NCI-H2227 treated with DMSO at 0.1 percent for 48 hours (cell line): ENCODE results near the gene LMAN2L.
A peak's percentile ranks its signal among the peaks of the same experiment; 100 is the strongest.
"Not testable (repeated sequence)": the region's sequence is repeated elsewhere in the genome, so short reads cannot be mapped to it uniquely, and the experiment has no call there.

ENCODE experiments used
- DNase-seq: peaks from one replicate; lab custom pipeline; 2025; lab: John Stamatoyannopoulos, UW

The LMAN2L gene

DNA sequence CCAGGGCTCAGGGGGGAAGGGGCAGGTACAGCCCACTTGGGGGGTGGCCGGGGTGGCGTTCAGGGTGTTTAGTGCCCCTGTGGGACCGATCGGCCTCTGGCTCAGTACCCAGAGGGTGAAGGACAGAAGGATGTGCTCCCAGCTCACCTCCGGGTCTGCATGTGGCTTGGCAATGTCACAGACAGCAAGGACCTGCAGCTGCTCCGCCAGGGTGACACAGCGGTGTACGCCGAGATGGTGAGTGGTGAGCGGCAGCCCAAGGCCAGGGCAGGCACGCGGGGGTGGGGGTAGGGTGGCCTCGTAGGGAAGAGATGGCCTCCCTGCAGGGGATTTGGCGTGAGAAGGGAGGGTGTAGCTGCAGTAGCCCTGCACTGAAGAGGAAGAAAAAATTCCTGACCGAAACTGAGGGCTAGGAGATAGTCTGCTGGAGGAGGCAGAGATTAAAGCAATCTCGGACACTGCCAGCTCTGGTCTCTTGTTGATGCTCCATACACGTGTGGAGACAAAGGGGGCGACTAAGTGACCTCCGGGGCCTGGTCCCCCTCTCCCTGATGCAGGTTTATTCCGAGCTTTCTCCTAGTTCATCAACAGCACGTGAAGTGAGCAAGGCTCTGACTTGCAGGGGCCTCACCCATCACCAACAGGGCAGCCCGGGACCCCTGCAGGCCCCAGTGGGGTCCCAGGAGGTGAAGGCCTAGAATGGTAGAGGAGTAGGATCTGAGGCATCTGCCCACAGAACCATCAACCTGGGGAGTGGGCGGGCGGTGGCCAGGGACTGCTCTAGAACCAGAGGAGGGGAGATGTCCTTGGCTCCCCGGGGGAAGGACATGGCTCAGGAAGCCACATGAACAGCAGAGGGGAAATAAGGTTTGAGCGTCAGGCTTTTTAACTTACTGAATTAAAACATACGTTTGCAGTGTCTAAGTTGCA, 51.9 kb downstream of the LMAN2L start:
- no peak for DNase-seq

DNA sequence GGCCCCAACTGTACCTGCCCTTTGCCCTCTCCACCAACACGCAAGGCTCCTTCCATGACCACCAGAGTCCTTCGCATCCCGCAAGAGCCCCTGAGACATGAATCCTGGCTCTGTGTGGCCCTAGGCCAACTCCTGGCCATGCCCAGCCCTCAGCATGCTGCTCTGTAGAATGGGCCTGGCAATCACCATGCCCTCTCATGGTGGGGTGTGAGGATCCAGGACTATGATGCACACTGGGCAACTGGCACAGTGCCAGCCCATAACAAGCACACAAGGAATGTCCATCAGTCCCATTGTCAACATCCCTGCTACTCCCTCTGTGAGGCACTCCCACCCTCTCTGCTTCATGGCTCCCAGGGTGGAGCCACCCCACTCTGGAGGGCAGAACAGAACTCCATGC, 52.6 kb downstream of the LMAN2L start:
- no peak for DNase-seq

DNA sequence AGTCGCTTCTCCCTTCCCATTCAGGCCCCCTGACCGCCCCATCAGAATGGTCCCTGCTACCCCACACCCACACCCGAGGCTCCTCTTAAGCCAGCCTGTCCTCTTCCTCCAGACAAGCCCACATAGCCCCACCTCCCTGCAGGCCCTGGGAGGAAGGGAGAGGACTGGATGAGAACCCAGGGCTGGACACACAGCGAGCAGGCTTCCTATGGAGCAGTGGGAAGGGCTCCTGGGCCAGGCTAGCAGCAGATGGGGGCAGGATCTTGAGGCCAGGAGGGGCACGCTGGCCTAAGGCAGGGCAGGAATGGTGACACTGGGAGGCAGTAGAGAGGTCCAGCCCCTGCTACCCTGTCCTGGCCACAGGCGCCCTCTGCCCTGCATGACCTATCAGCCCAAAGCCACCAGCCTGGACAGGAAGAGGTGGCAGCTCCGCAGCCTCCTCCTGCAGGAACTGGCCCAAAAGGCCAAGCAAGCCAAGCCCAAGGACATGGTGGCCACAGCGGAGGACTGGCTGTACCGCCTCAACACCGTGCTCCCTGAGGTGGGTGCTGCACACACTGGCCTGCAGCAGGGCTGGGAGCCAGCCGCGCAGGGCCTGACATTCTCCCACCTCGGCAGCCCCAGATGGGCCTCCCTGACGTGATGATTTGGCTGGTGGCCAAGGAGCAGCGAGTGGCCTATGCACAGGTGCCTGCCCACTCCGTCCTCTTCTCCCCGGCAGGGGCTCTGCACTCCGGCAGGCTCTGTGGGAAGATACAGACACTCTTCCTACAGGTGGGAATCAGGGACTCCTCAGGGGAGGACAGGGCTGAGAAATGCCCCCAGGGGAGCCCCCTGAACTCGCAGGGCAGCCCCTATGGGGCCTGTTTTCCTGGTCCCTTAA, 54.0 kb downstream of the LMAN2L start:
- DNase-seq = peak; percentile 61

DNA sequence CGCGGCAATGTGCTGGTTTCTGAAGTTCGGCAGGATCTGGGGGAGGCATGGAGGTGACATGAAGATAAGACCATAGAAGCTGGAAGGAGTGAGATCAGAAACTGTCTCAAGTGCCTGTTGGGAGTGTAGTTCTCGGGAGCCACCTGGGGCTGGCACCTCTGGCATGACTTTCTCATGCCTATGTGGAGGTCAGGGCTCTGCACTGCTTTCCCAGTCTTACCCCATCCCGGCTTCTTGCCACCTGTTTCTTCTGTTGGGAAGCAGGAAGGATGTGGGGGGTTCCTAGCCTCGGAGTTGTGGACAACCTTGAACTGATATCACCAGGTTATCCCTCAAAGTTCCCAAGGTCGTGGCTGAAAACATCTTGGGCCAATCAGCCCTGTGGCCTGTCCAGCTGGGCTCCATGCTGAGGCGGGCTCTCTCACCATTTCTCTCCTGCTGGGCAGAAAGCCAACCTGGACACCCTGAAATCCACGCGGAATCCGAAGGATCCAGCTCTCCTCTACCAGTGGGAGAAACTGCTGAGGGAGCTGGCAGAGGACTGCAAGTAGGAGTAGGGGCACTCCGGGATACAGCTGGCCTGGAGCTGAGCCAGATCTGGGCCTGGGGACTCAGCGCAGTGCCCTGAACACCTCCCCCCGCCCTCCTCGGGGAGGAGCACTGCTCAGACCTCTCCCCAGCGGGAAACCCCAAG, 54.8 kb downstream of the LMAN2L start:
- no peak for DNase-seq

DNA sequence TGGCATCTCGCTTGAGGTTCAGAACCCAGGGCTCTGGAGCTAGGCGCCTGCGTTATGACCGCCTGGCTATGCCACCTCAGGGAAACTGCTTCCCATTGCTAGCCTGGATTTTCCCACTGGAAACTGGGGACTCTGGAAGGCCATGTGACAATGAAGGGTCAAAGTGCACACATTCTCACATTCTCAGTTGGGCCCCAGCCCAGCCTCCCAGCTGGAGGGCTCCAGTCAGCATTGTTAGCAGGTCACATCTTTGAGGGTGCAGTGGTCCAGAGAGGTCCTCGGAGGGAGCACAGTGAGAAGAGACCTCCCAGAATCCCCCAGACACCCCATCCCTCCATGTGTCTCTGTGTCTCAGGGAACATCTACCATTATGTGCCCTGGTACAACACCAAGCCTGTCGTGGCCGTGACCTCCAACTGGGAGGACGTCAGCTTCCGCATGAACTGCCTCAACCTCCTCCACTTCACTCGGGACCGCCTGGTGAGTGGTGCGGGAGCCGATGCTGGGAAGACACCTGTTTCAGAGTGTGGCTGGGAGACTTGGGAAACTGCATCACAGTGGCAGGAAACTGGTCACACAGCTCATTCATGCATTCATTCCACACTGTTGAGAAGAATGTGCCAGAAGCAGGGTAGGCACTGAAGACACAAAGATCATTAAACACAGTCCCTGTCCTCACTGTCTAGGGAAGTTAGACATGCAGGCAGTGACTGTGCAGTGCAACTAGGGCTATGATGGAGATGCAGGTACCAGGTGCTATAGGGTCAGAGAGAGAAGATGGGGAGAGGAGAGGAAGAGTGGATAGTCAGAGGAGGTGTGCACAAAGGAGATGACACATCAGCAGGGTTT, 55.7 kb downstream of the LMAN2L start:
- DNase-seq = no peak

DNA sequence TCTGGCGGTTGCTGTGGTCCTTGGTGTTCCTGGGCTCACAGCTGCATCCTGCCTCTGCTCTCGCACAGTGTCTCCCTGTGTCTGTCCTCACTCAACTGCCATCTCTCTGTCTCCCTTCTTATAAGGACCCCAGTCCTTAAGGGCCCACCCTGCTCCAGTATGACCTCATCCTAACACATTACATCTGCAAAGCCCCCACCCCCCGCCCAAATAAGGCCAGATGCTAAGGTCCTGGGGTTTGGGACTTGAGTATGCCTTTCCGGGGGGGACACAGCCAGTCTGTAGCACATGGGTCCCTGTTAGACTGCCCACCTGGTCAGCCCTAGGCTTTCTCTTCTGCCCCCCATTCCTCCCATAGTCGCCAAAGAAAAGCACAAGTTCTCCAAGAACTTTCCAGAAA, 56.6 kb downstream of the LMAN2L start:
- no peak for DNase-seq

DNA sequence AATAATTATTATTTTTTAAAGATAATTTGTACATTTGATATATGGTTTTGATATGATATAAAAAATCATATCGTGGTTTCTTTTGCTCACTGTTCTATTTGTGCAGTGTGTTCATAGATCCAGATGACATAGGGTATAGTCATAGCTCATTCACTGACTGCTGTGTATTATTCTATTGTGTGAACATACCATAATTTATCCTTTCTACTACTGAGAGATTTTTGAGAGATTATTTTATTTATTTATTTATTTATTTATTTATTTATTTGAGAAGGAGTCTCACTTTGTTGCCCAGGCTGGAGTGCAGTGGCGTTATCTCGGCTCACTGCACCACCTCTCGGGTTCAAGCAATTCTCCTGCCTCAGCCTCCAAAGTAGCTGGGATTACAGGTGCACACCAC, 58.3 kb downstream of the LMAN2L start:
- no peak for DNase-seq

DNA sequence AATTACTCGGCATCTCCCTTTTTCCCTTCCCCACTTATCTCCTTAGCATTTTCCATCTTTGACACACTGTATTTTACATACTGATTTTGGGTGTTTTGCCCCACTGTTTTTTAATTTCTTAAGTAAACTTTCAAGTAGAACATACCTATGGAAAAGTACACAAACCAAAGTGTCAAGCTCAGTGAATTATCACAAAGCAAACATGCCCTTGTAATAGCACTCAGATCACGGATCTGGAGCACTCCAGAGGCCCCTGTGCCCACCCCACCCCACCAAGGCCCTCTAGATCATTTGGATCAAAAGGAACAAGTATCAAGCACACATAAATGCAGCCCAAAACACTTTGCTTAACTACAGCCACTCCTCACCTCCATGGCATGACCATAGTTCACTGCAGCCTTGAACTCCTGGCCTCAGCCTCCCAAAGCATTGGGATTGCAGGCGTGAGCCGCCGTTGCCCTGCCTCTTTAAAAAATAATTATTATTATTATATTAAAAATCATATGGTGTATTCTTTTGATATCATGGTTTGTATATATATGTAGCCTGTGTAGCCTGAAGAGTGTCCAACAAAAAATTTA, 59.2 kb downstream of the LMAN2L start:
- DNase-seq = no peak

DNA sequence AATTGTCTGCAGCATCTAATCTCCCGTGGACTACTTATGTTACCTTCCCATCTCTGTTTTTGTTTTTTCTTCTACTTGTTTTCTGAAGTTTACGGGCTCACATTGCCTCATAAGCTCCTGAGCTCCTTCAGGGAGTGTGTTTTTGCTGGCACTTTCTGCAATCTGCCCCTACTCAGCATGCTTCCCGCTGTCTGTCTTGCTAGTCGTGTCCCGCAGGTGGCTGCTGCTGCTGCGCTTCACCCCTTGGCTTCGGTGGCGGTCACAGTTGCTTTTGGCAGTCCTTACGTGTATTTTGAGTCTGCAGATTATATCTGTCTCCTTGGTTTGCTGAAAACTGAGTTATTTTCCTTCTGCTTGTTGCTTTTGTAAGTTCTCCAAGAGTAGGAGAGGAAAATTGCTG, 60.0 kb downstream of the LMAN2L start:
- peak; percentile 12 for DNase-seq

DNA sequence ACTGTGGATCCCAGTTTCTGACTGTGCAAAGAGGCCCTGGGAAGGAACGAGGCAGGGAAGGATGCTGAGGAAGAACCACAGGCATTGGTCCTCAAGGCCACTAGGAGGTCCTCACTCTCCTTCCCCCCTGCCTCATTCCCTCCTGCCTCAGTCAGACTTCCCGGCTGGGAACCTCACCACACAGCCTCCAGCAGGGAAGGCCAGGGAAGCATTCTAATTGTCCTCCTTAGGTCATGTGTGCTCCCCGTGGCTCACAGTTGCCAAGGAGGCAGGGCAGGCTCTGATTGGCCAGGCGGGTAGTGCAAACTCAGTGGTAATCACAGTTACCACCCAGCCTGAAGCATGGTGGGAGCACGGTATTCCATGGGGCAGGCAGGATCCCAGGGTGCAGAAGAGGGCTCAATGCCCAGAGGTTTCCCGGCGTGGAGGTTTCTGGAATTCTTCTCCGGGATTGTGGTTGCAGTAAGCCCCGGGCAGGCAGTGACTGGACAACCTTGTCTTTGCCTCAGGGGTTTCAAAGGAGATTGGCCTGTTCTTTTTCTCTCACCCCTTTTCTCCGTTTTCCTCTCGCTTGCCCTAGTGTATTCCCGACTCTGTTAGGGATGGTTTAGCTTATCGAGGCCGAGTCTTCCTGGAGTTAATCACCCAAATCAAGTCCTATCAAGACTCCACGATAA, 70.2 kb downstream of the LMAN2L start:
- DNase-seq = no peak

DNA sequence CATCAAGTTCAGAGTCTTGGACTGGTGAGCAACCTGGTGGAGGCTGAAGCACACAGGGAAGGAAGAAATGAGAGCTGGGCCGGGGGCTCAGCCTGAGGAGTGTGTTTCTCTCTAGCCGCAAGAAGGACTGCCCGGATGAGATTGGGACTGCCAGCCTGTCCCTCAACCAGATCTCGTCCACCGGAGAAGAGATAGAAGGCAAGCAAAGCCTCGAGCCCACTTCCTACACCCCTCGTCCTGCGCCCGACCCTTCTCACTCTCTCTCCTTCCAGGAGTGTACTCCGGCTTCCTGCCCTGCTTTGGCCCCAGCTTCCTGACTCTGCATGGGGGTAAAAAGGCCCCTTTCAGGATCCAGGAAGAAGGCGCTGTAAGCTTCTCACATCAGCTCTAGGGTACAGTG, 71.1 kb downstream of the LMAN2L start:
- DNase-seq = no peak

DNA sequence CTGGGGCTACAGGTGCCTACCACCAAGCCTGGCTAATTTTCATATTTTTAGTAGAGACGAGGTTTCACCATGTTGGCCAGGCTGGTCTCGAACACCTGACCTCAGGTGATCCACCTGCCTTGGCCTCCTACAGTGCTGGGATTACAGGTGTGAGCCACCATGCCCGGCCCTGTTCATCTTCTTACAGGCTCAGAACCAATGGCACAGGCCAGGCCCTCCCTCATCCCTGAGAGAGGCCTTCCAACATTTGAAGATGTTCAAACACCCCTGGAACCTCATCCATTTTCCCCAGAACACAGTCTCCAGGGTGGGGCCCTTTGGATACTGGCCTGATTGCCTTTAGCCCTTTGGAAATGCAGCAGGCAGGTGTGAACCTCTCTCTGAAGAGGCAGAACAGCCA, 74.1 kb downstream of the LMAN2L start:
- DNase-seq = not testable (repeated sequence)

DNA sequence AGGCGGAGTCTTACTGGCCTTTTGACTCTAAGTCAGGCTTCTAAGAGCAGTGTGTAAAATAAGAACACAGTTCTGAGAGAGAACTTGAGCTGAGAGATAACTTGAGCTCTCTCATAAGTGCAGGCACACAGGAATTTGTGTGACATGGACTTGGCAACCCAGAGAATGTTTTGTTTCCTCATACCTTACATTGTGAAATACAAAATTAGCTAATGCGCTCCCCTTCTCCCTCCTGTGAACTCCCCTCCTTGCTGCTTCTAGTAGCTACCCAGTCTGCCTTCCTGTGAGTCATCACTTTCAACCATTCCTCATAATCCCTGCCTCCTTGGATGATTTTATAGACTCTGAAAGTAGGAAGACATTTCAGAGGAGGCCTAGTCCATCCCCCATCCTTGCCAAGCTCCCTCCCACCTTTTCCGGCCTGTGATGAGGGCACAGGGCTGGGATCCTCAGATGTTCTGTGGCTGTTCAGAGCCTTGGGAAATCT, 74.7 kb downstream of the LMAN2L start:
- DNase-seq = no peak

DNA sequence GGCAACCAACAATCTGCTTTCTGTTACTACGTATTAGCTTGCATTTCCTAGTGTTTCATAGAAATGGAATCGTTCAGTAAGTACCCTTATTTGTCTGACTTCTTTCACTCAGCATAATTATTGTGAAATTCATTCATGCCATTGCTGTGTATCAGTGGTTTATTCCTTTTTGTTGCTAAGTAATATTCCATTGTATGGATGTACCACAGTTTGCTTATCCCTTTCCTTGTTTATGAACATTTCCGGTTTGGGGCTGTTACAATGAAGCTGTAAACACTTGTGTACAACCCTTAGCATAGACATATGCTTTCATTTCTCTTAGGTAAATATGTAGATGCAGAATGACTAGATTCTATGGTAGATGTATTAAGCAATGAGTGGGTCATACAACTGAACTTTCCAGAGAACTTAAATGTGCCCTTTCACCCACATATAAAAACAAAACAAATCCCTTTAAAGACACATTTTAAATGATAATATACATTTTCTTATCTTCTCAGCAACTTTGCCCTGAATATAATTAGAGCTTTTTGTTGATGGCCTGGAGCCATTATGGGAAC, 75.4 kb downstream of the LMAN2L start:
- DNase-seq = peak; percentile 13

DNA sequence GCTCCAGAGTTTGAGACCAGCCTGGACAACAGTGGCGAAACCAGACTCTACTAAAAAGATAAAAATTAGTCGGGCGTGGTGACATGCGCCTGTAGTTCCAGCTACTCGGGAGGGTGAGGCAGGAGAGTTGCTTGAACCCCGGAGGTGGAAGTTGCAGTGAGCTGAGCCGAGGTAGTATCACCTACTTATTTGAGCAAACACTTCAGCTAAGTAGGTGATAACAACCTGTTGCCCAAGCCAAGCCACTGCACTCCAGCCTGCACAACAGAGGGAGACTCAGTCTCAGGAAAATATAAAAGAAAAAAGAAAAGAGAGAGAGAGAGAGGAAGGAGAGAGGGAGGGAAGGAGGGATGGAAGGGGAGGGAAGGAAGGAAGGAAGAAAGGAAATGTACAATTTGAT, 76.0 kb downstream of the LMAN2L start:
- no peak for DNase-seq

DNA sequence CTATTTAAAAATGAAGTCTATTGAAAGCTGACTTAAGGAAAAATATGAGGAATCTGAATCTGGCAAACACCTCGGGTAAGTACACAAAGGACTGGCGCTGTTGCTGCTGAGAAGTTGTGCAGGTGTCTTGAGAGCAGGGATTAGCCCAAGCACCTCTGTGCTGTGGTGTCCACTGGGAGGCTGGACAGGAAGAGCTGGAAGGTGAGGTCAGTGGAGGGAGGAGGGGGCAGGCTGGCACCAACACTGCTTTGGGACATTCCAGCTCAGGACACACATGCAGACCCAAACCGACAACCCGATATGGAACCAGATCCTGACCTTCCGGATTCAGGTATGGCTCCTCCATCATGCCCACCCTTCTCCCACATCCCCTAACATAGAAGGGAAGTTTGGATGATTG, 76.7 kb downstream of the LMAN2L start:
- no peak for DNase-seq

DNA sequence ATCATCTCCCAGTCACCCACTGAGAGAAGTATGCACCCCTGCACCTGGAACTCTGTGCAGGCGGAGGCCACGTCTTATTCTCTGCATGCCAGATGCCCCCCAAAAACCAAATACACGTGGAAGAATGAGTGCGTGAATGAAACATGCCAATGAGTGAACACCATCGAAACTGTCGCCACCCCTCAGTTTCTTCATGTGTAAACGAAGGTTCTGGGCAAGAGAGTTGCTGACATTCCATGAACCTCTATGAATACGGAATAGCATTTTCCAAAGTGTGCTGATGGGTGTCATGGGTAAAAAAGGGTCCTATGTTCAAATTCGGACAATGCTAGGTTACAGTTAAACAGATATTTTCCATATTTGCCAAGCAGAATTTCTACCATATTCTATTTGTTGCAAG, 77.5 kb downstream of the LMAN2L start:
- no peak for DNase-seq

DNA sequence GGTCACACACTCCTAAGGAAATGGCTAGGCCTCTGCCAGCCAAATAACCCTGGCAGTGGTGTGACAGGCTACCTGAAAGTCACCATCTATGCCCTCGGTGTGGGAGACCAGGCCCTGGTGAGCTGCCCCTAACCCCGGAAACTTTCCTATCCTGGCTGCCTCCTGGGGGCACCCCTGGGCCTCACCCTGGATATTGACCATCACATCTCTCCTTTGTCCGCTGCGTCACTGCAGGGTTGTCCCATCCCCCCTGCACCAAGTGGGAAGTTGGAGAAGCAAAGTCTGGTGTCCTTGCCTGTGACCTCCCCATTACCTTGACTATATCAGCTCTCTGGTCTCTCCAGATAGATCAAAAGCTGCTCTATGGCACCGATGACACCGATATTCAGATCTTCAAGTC, 78.5 kb downstream of the LMAN2L start:
- DNase-seq = no peak

DNA sequence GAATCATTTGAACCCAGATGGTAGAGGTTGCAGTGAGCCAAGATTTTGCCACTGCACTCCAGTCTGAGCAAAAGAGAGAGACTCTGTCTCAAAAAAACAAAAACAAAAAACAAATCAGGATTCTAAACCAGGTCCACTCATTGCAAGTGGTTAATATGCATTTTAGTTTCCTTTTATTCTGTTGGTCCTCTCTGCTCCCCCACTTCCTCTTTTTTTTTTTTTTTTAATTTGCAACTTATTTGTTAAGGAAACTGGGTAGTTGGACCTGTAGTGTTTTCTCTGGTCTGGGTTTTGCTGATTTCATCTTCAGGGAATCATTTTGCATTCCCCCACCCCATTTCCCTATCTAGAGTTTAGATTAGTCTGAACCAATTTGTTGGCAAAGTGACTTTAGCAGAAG, 83.3 kb downstream of the LMAN2L start:
- DNase-seq = no peak
